Mucosa of descending colon (tissue), 3 donors: ENCODE results near the gene KCNQ2. TPM values are rescaled to one million over a fixed set of nuclear protein-coding genes. Genes with fewer than 3 reads are reported as not detected.

ENCODE experiments used
- ATAC-seq: fragments of 200-7000 bp; cut with Tn5 transposase; one replicate; pipeline ENCODE4 v1.9.1; 2020; ENCODE audit warnings: mild to moderate bottlenecking, moderate library complexity
- DNase-seq, 3 donors: peaks; one replicate each; pipeline ENCODE4 v3.0.0-alpha.2; 2020
- H3K36me3 ChIP-seq: fragments of 200-600 bp; one replicate; pipeline ENCODE4 v1.8.0; 2021; ENCODE audit warnings: low read depth, mild to moderate bottlenecking
- H3K4me1 ChIP-seq: fragments of 200-600 bp; one replicate; pipeline ENCODE4 v1.8.0; 2021; ENCODE audit warnings: low read depth, mild to moderate bottlenecking
- H3K4me3 ChIP-seq: fragments of 200-600 bp; one replicate; pipeline ENCODE4 v1.8.0; 2021; ENCODE audit warnings: mild to moderate bottlenecking
- H3K9me3 ChIP-seq: fragments of 200-600 bp; one replicate; pipeline ENCODE4 v1.8.0; 2021; ENCODE audit warnings: mild to moderate bottlenecking
- CTCF ChIP-seq: fragments of 200-600 bp; IDR thresholded peaks from one replicate; pipeline ENCODE4 v1.8.0; 2022; ENCODE audit warnings: antibody characterized with exemption, mild to moderate bottlenecking
- intact Hi-C, 2 donors: fragments of 100-400 bp; cut with DNase I in 1 of 2; cut with micrococcal nuclease in 1 of 2; formaldehyde crosslinking; loops; one replicate each; pipeline versions ENCODE4 v1.11.0 to v1.11.1; 2022; cut with DNase I, micrococcal nuclease
- total RNA-seq, 3 donors: library from RNA; stranded (reverse); fragmentation: NEBNext Ultra II Directional in 2 of 3; extraction: Animal tissue kit (Norgen Biotek cat#: 25700) in 2 of 3; gene quantifications; one replicate each; pipeline versions ENCODE4 v1.2.1 to v1.2.4, GENCODE V29; 2021 to 2023
- donor health status: DM: no; HTN: no; CAD: no; lungs with moderate emphysema.
- donor health status: DM: no; HTN: no; CAD: no.
- donor health status: DM: no; HTN: yes; CAD: no.

KCNQ2 gene
- total RNA-seq, 3 donors from 2014 or later, result 1.4 TPM; not detected in 2

GRCh38 chr20:63403403-63404105 is 68.9 kb downstream of the KCNQ2 start:
- TF ChIP-seq CTCF, result no peak
- intact Hi-C loops, result no loop called here
- Histone ChIP-seq H3K9me3 (no peaks in the 10 kb centered on the region), H3K4me1 (no peaks in the 10 kb centered on the region), H3K4me3 (no peak overlapping the region), H3K36me3 (no peaks in the 10 kb centered on the region)
- DNase-seq, result no peak
- no peak for ATAC-seq

GRCh38 chr20:63402860-63403220 is 69.6 kb downstream of the KCNQ2 start:
- intact Hi-C loops, result no loop called here
- Histone ChIP-seq H3K9me3 (no peaks in the 10 kb centered on the region), H3K4me1 (no peaks in the 10 kb centered on the region), H3K36me3 (no peaks in the 10 kb centered on the region), H3K4me3 (no peak overlapping the region)
- TF ChIP-seq CTCF, result no peak
- DNase-seq (no peak), ATAC-seq (no peak)

- H3K9me3 ChIP-seq, result no peaks in the 10 kb centered on the region
- DNase-seq (no peak), ATAC-seq (no peak)
- H3K36me3 ChIP-seq, result no peaks in the 10 kb centered on the region
- no peak overlapping the region for H3K4me3 ChIP-seq
- TF ChIP-seq CTCF, result no peak
- intact Hi-C loops, result no loop called here
- no peaks in the 10 kb centered on the region for H3K4me1 ChIP-seq
Observed at GRCh38 chr20:63402181-63402859, 70.1 kb downstream of the KCNQ2 start.

- no peak for DNase-seq
- Histone ChIP-seq H3K36me3 (no peaks in the 10 kb centered on the region), H3K4me3 (no peak overlapping the region), H3K9me3 (no peaks in the 10 kb centered on the region), H3K4me1 (no peaks in the 10 kb centered on the region)
- no peak for TF ChIP-seq CTCF
- ATAC-seq, result no peak
- intact Hi-C loops, result no loop called here
Observed at GRCh38 chr20:63401384-63402110, 70.9 kb downstream of the KCNQ2 start.

GRCh38 chr20:63400486-63401210 is 71.8 kb downstream of the KCNQ2 start:
- no peak for TF ChIP-seq CTCF
- Histone ChIP-seq H3K9me3 (no peaks in the 10 kb centered on the region), H3K4me1 (no peaks in the 10 kb centered on the region), H3K4me3 (no peak overlapping the region), H3K36me3 (no peaks in the 10 kb centered on the region)
- intact Hi-C loops, result no loop called here
- DNase-seq (no peak), ATAC-seq (no peak)
